ENCODE data around the gene NAP1L5. TPM values are rescaled to one million over a fixed set of nuclear protein-coding genes. Genes with fewer than 3 reads are reported as not detected.

NAP1L5 gene
- total and polyA plus RNA-seq, 2 experiments from 2014 or later = 2.0 to 2.4 TPM

Small RNA genes lying within 50 kb of the gene (small RNA-seq; reads per million reads assigned to genes)
- gene RF02115 (ENCODE audit: low replicate concordance) (not detected), gene RNU6-33P (ENCODE audit: low replicate concordance) (0.30 reads per million, percentile 12 among the genes with 10 or more reads in this experiment)

Other genes with a start within 250 kb of the NAP1L5 start
- gene HERC5, start 240.7 kb downstream of the NAP1L5 start, total RNA-seq (2014; rRNA removed; shearing (Covaris generic)) = 23.0 and 25.1 TPM in 2 replicates
- gene HERC5, start 240.7 kb downstream of the NAP1L5 start, polyA plus RNA-seq (2016; fragmentation: Nextera tagmentation; extraction: Ambion mirVana) = 22.8 and 24.4 TPM in 2 replicates
- 65.3 and 81.9 TPM in 2 replicates for gene PYURF, start 174.1 kb downstream of the NAP1L5 start, total RNA-seq (2014; rRNA removed; shearing (Covaris generic))
- gene PYURF, start 174.1 kb downstream of the NAP1L5 start, polyA plus RNA-seq (2016; fragmentation: Nextera tagmentation; extraction: Ambion mirVana) = 113 and 116 TPM in 2 replicates
- gene HERC3, start 105.3 kb downstream of the NAP1L5 start, total RNA-seq (2014; rRNA removed; shearing (Covaris generic)) = 2.4 and 2.6 TPM in 2 replicates
- 2.2 and 3.1 TPM in 2 replicates for gene HERC3, start 105.3 kb downstream of the NAP1L5 start, polyA plus RNA-seq (2016; fragmentation: Nextera tagmentation; extraction: Ambion mirVana)

Measured in GM23338 (cell line).